ENCODE measurements around the gene DNAH1.

The DNAH1 gene

DNA sequence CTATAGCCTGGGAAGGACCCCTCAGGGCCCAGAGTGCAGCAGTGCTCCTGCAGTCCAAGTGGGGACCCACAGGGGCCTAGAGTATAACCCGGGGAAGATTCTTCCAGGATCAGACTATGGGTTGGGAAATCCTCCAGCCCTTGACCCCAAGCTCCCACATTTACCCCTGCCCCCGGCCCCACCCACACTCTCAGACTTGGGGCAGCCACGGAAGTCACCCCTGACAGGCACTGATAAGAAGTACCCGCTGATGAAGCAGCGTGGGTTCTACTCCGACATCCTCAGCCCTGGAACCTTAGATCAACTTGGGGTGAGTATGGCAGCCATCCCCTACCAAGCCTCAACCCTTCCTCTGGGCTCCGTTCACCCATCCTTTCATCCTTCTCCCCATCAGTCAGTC, 6.3 kb downstream of the DNAH1 start:
- no peak overlapping the region for H3K4me3 ChIP-seq (ENCODE audit: low read depth, low read length)
- TF ChIP-seq, protein P1, sequence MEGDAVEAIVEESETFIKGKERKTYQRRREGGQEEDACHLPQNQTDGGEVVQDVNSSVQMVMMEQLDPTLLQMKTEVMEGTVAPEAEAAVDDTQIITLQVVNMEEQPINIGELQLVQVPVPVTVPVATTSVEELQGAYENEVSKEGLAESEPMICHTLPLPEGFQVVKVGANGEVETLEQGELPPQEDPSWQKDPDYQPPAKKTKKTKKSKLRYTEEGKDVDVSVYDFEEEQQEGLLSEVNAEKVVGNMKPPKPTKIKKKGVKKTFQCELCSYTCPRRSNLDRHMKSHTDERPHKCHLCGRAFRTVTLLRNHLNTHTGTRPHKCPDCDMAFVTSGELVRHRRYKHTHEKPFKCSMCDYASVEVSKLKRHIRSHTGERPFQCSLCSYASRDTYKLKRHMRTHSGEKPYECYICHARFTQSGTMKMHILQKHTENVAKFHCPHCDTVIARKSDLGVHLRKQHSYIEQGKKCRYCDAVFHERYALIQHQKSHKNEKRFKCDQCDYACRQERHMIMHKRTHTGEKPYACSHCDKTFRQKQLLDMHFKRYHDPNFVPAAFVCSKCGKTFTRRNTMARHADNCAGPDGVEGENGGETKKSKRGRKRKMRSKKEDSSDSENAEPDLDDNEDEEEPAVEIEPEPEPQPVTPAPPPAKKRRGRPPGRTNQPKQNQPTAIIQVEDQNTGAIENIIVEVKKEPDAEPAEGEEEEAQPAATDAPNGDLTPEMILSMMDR (IDR thresholded peaks at IDR 0.05; ENCODE audit: borderline replicate concordance, insufficient read depth, low read depth, low read length): no peak

DNA sequence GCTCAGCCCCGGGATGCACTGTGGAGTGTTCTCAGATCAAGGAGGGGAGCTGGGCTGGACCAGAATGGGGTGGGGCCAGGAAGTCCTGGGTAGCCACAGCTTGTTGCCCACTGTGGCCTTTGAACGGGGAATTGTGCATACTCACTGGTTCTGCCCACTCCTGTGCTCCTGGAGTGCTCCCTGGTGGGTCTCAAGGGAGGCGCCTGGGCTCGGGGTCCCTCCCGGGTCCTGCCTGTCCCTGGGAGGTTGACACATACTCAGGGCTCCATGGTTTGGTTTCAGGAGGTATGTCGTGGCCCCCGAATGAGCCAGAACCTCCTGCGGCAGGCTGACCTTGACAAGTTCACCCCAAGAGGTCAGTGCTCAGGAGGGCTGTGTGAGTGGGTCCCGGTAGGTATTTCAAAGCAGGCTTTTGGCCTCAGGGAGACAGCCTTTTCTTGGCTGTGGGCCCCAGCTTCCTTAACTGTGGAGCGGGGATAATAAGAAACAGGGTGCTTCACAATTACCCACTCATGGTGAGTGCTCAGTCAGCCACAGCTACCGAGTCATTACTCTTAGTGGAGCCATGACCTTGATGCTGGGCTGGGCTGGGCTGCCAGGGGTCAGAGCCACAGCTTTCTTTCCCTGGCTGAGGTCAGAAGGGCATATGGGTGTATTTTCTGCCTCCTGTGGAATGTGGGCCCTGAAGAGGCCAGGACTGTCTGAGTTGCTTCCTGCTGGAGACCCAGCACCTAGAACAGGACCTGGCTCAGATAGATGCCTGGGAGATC, 7.6 kb downstream of the DNAH1 start:
- TF ChIP-seq, protein P1 (IDR thresholded peaks at IDR 0.05; ENCODE audit: borderline replicate concordance, insufficient read depth, low read depth, low read length): no peak
- no peak overlapping the region for H3K4me3 ChIP-seq (ENCODE audit: low read depth, low read length)

DNA sequence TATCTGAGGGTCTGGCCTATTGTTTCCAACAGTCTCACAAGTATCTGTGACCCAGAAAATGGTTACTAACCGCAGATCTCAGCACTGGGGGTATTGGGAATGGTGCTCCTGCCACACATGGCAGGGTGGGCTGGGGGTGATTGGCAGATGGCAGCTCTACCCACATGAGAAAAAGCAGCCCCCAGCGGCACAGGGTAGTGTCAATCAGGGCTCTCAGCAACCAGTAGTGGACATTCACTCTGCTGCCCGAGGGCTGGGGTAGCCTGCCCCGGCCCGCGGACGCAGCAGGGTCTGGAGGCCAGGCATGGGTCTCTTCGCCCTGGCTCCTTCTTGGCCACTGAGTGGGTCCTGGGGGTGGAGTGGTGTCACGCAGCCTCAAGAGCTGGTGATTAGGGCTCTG, 8.6 kb downstream of the DNAH1 start:
- TF ChIP-seq, protein P1 (IDR thresholded peaks at IDR 0.05; ENCODE audit: borderline replicate concordance, insufficient read depth, low read depth, low read length): no peak

DNA sequence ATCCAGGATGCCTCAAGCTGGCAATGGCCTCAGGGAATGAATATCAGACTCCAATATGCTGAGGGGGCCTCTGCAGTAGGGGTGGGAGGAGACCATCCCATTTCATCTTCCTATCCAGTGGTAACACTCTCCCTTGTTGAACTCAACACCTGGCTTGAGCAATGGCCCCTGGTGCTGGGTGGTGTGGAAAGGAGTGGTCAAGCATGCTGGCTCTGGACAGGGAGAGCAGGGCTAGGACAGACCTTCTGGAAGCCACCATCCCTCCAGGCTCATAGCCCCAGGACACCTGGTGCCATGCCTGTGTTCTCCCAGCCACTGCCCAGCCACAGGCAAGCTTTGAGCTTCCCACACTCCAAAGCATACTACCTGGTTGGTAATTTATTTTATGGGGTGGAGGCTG, 9.6 kb downstream of the DNAH1 start:
- TF ChIP-seq, protein P1 (IDR thresholded peaks at IDR 0.05; ENCODE audit: borderline replicate concordance, insufficient read depth, low read depth, low read length): no peak
- no peak overlapping the region for H3K4me3 ChIP-seq (ENCODE audit: low read depth, low read length)

More for the DNA sequence above, 8.6 kb downstream of the DNAH1 start:
- H3K4me3 ChIP-seq (ENCODE audit: low read depth, low read length): no peak overlapping the region

DNA sequence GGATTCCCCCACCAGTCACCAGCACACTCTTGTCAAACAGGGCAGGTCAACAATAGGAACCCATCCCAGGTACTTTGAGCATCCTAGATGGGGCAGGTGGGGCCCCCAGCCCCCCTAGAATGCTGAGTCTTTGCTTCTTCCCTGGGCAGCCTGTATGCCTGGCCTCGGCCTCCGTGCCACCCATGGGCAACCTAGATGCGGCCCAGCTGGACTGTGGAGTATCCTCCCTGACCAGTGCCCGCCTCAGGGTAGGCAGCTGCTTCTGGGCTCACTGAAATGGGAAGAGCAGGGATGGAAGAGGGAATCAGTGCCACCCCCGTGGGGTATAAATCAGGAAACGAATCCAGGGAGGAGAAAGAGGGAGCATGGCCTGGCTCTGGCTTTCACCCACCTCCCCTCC, 10.9 kb downstream of the DNAH1 start:
- TF ChIP-seq, protein P1 (IDR thresholded peaks at IDR 0.05; ENCODE audit: borderline replicate concordance, insufficient read depth, low read depth, low read length): no peak
- no peak overlapping the region for H3K4me3 ChIP-seq (ENCODE audit: low read depth, low read length)

DNA sequence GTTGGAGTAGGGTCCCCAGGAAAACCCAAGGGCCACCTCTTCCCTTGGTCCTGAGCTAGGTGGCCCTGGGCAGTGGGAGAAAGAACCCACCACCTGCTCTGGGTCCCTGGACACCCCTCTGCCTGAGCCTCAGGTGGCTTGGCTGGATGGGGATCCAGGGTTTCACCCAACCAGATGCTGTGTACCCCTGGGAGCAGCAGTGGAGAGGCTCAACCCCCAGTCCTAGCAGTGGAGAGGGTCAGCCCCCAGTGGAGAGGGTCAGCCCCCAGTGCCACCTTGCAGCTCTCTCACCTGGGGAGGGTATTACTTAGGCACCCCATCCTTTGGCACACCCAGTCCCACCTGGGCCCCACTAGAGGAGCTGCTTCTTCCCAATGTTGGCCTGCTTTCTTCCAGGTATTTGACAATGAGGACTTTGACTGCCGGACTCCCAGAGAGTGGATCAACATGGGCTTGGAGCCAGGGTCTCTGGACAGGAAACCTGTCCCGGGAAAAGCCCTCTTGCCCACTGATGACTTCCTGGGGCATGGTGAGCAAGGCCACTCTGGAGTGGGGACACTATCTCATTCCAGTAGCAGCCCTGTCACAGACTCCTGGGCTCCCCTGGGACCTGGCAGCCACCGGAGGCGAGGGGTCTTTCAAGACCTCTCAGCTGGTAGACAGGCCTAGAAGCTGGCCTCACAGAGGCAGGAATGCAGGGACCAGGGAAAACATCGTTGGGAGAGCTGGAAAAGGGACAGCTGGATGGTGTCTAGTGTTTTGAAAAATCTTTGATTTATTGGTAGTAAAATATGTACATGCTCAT, 11.6 kb downstream of the DNAH1 start:
- no peak overlapping the region for H3K4me3 ChIP-seq (ENCODE audit: low read depth, low read length)
- TF ChIP-seq, protein P1 (IDR thresholded peaks at IDR 0.05; ENCODE audit: borderline replicate concordance, insufficient read depth, low read depth, low read length): no peak
